ENCODE results near the gene NELFB.

NELFB gene

GRCh38 chr9:137307255-137308056, 52.3 kb downstream of the NELFB start:
- peaks cover 7% of the 10 kb centered on the region for H3K27me3 ChIP-seq (ENCODE audit: control insufficient read depth, insufficient read depth, low read length)

GRCh38 chr9:137308057-137308619, 53.0 kb downstream of the NELFB start:
- H3K4me2 ChIP-seq (ENCODE audit: low read length): no peak overlapping the region
- peaks cover 18% of the 10 kb centered on the region for H3K4me1 ChIP-seq (ENCODE audit: control insufficient read depth, insufficient read depth, low read length)
- H3K36me3 ChIP-seq (ENCODE audit: insufficient read depth, low read length): no peaks in the 10 kb centered on the region
- no peaks in the 10 kb centered on the region for H3K9me3 ChIP-seq (replicated peaks; ENCODE audit: low read length)
- no peak overlapping the region for H3K9ac ChIP-seq (ENCODE audit: low read depth, low read length)
- H3K27me3 ChIP-seq (ENCODE audit: control insufficient read depth, insufficient read depth, low read length): peaks cover 7% of the 10 kb centered on the region
- no peak overlapping the region for H3K4me3 ChIP-seq (ENCODE audit: low read length)

More at GRCh38 chr9:137307255-137308056, 52.3 kb downstream of the NELFB start:
- Histone ChIP-seq H3K4me1 (ENCODE audit: control insufficient read depth, insufficient read depth, low read length) (peaks cover 18% of the 10 kb centered on the region), H3K9ac (ENCODE audit: low read depth, low read length) (no peak overlapping the region), H3K9me3 (replicated peaks; ENCODE audit: low read length) (no peaks in the 10 kb centered on the region), H3K4me2 (ENCODE audit: low read length) (no peak overlapping the region), H3K36me3 (ENCODE audit: insufficient read depth, low read length) (no peaks in the 10 kb centered on the region), H3K4me3 (ENCODE audit: low read length) (no peak overlapping the region)

DNA sequence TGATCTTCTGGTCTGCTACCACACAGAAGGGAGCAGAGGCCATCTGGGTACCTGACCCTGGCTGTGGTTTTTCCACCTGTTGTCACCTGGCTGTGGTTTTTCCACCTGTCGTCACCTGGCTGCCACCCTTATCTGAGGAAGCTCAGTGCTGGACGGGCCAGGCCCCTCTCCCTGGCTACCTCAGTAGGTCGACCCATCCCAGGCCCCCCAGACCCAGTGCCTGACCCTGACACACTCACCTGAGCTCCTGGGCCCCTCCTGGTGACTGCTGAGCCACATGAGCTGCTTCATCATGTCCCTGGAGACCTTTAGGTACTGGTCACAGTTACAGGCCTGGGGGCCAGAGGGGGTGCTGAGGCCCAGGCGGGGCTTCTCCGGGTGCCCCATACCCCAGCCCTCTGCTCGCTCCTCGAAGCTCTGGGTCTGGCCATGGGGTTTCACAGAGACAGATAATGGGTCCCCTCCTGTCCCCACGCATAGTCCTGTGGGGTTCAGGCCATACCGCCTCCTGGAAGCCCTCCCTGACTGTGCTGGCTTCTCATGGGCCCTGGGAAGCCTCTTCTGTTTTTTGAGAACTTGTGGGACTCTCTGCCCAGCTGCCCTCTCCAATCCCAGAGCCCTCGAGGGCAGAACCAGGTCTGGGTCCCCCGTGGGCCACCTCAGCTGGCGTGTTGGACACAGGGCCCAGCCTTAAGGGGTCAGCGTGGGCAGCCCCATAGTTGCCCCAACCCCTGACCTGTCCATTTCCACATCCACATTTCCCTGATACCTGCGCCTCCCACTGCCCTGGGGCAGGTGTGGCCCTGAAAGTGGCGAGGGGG, 54.5 kb downstream of the NELFB start:
- no peak overlapping the region for H3K9ac ChIP-seq (ENCODE audit: low read depth, low read length)
- H3K4me1 ChIP-seq (ENCODE audit: control insufficient read depth, insufficient read depth, low read length): peaks cover 16% of the 10 kb centered on the region
- no peak overlapping the region for H3K4me2 ChIP-seq (ENCODE audit: low read length)
- no peaks in the 10 kb centered on the region for H3K9me3 ChIP-seq (replicated peaks; ENCODE audit: low read length)
- peaks cover 7% of the 10 kb centered on the region for H3K27me3 ChIP-seq (ENCODE audit: control insufficient read depth, insufficient read depth, low read length)
- H3K4me3 ChIP-seq (ENCODE audit: low read length): no peak overlapping the region
- H3K36me3 ChIP-seq (ENCODE audit: insufficient read depth, low read length): no peaks in the 10 kb centered on the region

DNA sequence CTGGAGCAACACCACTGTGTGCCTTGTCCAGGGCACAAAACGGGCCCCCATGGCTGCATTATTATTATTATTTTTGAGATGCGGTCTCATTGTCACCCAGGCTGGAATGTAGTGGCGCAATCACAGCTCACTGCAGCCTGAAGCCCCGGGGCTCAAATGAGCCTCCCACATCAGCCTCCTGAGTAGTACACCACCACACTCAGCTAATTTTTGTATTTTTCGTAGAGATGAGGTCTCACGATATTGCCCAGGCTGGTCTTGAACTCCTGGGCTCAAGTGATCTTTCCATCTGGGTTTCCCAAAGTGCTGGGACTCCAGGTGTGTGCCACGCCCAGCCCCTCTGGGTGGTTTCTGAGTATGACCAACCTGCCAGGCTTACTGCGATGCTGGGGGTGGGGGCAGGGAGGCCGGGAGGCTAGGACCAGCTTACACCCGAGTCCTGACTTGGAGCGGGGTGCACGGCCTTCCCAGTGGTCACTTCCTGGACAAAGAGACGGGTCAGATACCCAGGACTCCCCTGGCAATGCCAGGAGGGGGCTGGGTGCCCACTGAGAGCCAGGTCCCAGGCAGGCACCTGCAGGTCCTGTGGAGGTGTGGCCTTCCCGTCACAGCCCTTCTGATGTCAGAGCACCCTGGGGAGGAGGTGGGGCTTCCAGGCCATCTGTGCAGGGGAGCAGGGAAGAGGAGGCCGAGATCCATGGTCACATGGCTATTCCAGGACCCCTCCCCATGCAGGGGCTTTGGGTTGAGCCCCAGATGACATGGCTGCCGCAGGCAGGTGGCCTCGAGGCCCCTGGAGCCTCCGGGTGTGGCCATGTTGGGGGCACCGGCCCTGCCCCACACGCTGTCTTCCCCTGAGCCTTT, 55.3 kb downstream of the NELFB start:
- H3K27me3 ChIP-seq (ENCODE audit: control insufficient read depth, insufficient read depth, low read length): peaks cover 7% of the 10 kb centered on the region

DNA sequence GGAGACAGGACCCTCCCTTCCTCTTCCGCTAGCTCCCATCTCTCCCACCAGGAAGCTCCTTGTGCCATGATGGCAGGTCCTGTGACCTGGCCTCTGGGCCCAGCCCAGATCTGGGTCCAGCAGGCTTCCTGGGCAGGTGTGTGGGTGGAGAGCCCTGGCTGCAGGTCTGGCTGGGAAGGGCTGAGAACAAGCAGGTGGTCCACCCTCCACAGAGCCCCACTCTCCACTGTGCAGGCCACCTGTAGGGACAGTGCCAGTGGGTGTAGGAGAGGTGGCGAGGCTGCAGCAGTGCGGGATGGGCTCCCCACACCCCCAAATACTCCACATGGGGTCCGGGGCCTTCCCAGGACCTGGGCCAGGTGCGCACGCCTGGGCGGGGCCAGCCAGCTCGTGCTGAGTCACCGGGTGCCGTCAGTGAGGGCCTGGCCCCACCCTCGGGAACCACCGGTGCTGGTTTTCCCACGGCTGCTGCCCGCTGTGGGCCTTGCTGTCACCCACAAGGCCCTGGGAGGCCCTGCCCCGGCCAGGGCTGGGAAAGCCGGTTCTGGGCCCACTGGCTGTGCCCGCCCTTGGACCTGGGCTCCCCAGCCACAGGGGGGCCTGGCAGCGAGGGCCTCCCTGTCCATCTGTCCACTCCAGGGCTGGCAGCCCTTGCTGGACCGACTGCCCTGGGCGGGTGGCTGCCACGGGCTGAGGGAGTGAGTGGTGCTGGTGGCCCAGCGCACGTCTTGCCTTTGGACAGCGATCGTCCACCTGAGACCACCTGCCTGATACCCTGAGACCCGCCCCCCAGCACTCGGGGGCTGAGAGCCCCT, 56.3 kb downstream of the NELFB start:
- H3K27me3 ChIP-seq (ENCODE audit: control insufficient read depth, insufficient read depth, low read length): peaks cover 7% of the 10 kb centered on the region
- no peak overlapping the region for H3K4me3 ChIP-seq (ENCODE audit: low read length)
- no peaks in the 10 kb centered on the region for H3K36me3 ChIP-seq (ENCODE audit: insufficient read depth, low read length)
- peaks cover 3% of the 10 kb centered on the region for H3K4me1 ChIP-seq (ENCODE audit: control insufficient read depth, insufficient read depth, low read length)
- no peak overlapping the region for H3K4me2 ChIP-seq (ENCODE audit: low read length)
- no peak overlapping the region for H3K9ac ChIP-seq (ENCODE audit: low read depth, low read length)
- no peaks in the 10 kb centered on the region for H3K9me3 ChIP-seq (replicated peaks; ENCODE audit: low read length)

More for the DNA sequence above, 55.3 kb downstream of the NELFB start:
- Histone ChIP-seq H3K4me3 (ENCODE audit: low read length) (no peak overlapping the region), H3K9me3 (replicated peaks; ENCODE audit: low read length) (no peaks in the 10 kb centered on the region), H3K4me2 (ENCODE audit: low read length) (no peak overlapping the region), H3K36me3 (ENCODE audit: insufficient read depth, low read length) (no peaks in the 10 kb centered on the region), H3K9ac (ENCODE audit: low read depth, low read length) (no peak overlapping the region), H3K4me1 (ENCODE audit: control insufficient read depth, insufficient read depth, low read length) (peaks cover 10% of the 10 kb centered on the region)

DNA sequence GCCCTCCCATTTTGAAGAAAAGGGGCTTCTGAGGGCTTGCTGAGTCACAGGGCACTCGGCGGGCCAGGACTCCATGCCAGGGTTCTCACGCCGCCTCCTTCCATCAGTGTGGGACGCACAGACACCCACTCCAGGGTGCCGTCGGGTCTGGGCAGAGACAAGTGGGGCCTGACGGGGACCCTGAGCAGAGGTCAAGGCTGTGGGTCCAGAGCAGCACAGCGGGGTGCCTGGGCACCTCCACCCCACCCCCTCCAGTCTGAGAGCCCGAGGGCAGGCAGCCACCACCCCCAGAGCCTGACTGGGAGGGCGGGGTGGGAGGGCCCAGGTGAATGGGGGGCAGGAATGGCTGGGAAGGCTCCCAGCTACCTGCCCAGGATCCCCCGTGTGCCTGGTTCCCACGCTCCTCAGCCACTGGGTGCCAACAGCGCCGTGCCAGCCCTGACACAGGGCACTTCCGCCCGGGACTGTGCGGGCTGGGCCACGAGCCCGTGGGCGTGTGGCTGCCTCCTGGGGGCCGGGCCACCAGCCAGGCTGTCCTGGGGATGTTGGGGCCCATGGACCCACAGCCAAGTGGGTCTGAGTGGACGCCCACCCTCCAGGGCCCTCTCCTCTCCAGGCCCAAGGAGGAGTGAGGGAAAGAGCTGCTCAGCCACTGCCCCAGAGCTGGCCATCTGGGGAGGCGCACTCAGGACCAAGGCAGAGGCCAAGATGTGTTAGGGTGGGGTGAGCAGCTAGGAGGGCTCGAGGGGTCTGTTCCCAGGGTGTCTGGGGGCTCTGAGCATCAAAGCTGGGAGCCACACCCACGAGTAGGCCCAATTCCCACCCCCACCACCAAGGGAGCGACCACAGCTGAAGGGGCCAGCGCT, 57.1 kb downstream of the NELFB start:
- Histone ChIP-seq H3K27me3 (ENCODE audit: control insufficient read depth, insufficient read depth, low read length) (peaks cover under 1% of the 10 kb centered on the region), H3K4me2 (ENCODE audit: low read length) (no peak overlapping the region), H3K36me3 (ENCODE audit: insufficient read depth, low read length) (no peaks in the 10 kb centered on the region), H3K9ac (ENCODE audit: low read depth, low read length) (no peak overlapping the region), H3K4me3 (ENCODE audit: low read length) (no peak overlapping the region), H3K4me1 (ENCODE audit: control insufficient read depth, insufficient read depth, low read length) (peaks cover 4% of the 10 kb centered on the region), H3K9me3 (replicated peaks; ENCODE audit: low read length) (no peaks in the 10 kb centered on the region)

GRCh38 chr9:137312852-137313325, 57.8 kb downstream of the NELFB start:
- no peaks in the 10 kb centered on the region for H3K36me3 ChIP-seq (ENCODE audit: insufficient read depth, low read length)
- H3K9ac ChIP-seq (ENCODE audit: low read depth, low read length): no peak overlapping the region
- no peaks in the 10 kb centered on the region for H3K27me3 ChIP-seq (ENCODE audit: control insufficient read depth, insufficient read depth, low read length)
- H3K4me2 ChIP-seq (ENCODE audit: low read length): no peak overlapping the region
- H3K4me1 ChIP-seq (ENCODE audit: control insufficient read depth, insufficient read depth, low read length): peaks cover 4% of the 10 kb centered on the region
- H3K9me3 ChIP-seq (replicated peaks; ENCODE audit: low read length): no peaks in the 10 kb centered on the region
- H3K4me3 ChIP-seq (ENCODE audit: low read length): no peak overlapping the region

DNA sequence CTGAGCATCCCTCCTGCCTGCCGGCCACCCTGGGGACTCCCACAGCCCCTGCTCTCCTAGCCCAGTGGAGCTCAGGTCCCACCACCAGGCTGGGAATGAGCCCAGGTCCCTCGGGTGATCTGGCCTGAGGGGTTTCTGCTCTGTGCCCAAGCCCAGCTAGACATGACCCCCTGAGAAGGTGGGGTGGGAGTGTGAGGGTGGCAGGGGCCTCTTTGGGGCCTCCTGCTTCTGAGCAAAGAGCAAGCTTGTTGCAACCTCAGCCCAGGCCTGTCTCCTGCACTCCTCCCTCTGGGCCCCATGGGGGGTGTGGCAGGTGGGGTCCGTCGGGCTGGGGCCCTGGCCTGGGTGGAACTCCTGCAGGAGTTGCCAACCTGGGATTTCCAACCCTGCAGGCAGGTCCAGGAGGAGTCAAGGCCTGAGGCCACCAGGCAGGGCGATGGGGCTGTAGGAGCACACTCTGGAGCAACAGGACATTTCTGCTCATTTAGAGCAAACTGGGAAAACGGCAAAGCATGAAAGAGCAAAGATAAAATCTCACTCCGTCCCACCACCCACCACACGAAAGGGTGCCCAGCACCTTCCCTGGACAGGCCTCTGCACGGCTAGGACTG, 58.3 kb downstream of the NELFB start:
- H3K4me2 ChIP-seq (ENCODE audit: low read length): no peak overlapping the region
- no peak overlapping the region for H3K9ac ChIP-seq (ENCODE audit: low read depth, low read length)
- no peaks in the 10 kb centered on the region for H3K9me3 ChIP-seq (replicated peaks; ENCODE audit: low read length)
- peaks cover 4% of the 10 kb centered on the region for H3K4me1 ChIP-seq (ENCODE audit: control insufficient read depth, insufficient read depth, low read length)
- H3K27me3 ChIP-seq (ENCODE audit: control insufficient read depth, insufficient read depth, low read length): no peaks in the 10 kb centered on the region
- H3K36me3 ChIP-seq (ENCODE audit: insufficient read depth, low read length): no peaks in the 10 kb centered on the region
- H3K4me3 ChIP-seq (ENCODE audit: low read length): no peak overlapping the region

GRCh38 chr9:137313956-137314560, 58.9 kb downstream of the NELFB start:
- Histone ChIP-seq H3K36me3 (ENCODE audit: insufficient read depth, low read length) (no peaks in the 10 kb centered on the region), H3K4me1 (ENCODE audit: control insufficient read depth, insufficient read depth, low read length) (peaks cover 7% of the 10 kb centered on the region), H3K9ac (ENCODE audit: low read depth, low read length) (no peak overlapping the region), H3K9me3 (replicated peaks; ENCODE audit: low read length) (no peaks in the 10 kb centered on the region), H3K4me3 (ENCODE audit: low read length) (no peak overlapping the region), H3K4me2 (ENCODE audit: low read length) (no peak overlapping the region), H3K27me3 (ENCODE audit: control insufficient read depth, insufficient read depth, low read length) (no peaks in the 10 kb centered on the region)
